Neural cell (in vitro differentiated cells): ENCODE data around the gene PPIF.

Experiments
- CTCF ChIP-seq: fragments of 450-650 bp; IDR thresholded peaks from 2 replicates; pipeline ENCODE4 v1.5.1; 2014; ENCODE audit warnings: antibody characterized with exemption, mild to moderate bottlenecking, moderate library complexity; ENCODE audit not compliant: poor library complexity, severe bottlenecking
- EP300 ChIP-seq: fragments of 450-650 bp; conservative IDR thresholded peaks from 2 replicates; pipeline ENCODE4 v1.6.1; 2014; ENCODE audit warnings: antibody characterized with exemption, mild to moderate bottlenecking, moderate library complexity; ENCODE audit not compliant: poor library complexity, severe bottlenecking
- EZH2 ChIP-seq: fragments of 200-600, 300-800 bp; shearing (Covaris generic), sonication (generic); IDR thresholded peaks from 2 replicates; pipeline ENCODE4 v1.6.1; 2014; ENCODE audit warnings: antibody characterized with exemption, low read length, borderline replicate concordance, mild to moderate bottlenecking; ENCODE audit not compliant: insufficient read depth, poor library complexity, severe bottlenecking
- MXI1 ChIP-seq: fragments of 450-650 bp; conservative IDR thresholded peaks from 2 replicates; pipeline ENCODE4 v1.6.1; 2014; ENCODE audit warnings: antibody characterized with exemption, mild to moderate bottlenecking; ENCODE audit not compliant: poor library complexity, severe bottlenecking
- RAD21 ChIP-seq: fragments of 450-650 bp; conservative IDR thresholded peaks from 2 replicates; pipeline ENCODE4 v1.6.1; 2014; ENCODE audit warnings: antibody characterized with exemption, mild to moderate bottlenecking, moderate library complexity
- REST ChIP-seq: IDR thresholded peaks from 2 replicates; pipeline ENCODE4 v1.6.1; 2012; ENCODE audit warnings: borderline replicate concordance
- SMC3 ChIP-seq: fragments of 450-650 bp; conservative IDR thresholded peaks from 2 replicates; pipeline ENCODE4 v1.6.1; 2014; ENCODE audit warnings: antibody characterized with exemption, mild to moderate bottlenecking, moderate library complexity; ENCODE audit not compliant: poor library complexity

- TF ChIP-seq REST (no peak), CTCF (no peak), EZH2 (no peak), EP300 (no peak), SMC3 (no peak), MXI1 (no peak), RAD21 (no peak)
These were observed 12.2 kb upstream of the PPIF start for GRCh38 chr10:79335094-79335469.
